Measurements from ENCODE around the gene NRXN3. TPM values are rescaled to one million over a fixed set of nuclear protein-coding genes. Genes with fewer than 3 reads are reported as not detected.

The NRXN3 gene
- polyA plus RNA-seq, 1 of the 3 experiments (the other 2 are of a cell fraction) = 1.6 TPM

- TF ChIP-seq SIN3A (IDR thresholded peaks at IDR 0.05; ENCODE audit: borderline replicate concordance, low read depth, low read length) (no peak), GABPA (IDR thresholded peaks at IDR 0.05; ENCODE audit: low read depth) (no peak)
These were observed 923.4 kb downstream of the NRXN3 start (continued) for GRCh38 chr14:79093531-79093930.

GRCh38 chr14:79094951-79095350 lies 924.8 kb downstream of the NRXN3 start:
- Histone ChIP-seq H2AFZ (ENCODE audit: low read depth) (no peak overlapping the region), H3K9ac (no peak overlapping the region), H4K20me1 (ENCODE audit: insufficient read depth) (no peaks in the 10 kb centered on the region), H3K4me3 (ENCODE audit: low read depth in 2 of 2, low read length in 1 of 2) (no peak overlapping the region), H3K27ac (ENCODE audit: low read depth in 2 of 2, low read length in 1 of 2) (no peak overlapping the region), H3K9me2 (no peaks in the 10 kb centered on the region), H3F3A (replicated peaks; ENCODE audit: insufficient read depth) (no peaks in the 10 kb centered on the region), H3K4me2 (no peak overlapping the region), H3K27me3 (ENCODE audit: insufficient read depth) (no peaks in the 10 kb centered on the region), H3K36me3 (replicated peaks in 1 of 2; ENCODE audit: control insufficient read depth in 1 of 2, insufficient read depth in 2 of 2, low read length in 1 of 2) (no peaks in the 10 kb centered on the region), H3K9me3 (no peaks in the 10 kb centered on the region), H3K4me1 (ENCODE audit: control insufficient read depth in 1 of 2, insufficient read depth in 2 of 2, low read depth in 1 of 2, low read length in 1 of 2) (no peaks in the 10 kb centered on the region; a peak in 1 of 4 replicates), H3K79me2 (ENCODE audit: insufficient read depth) (no peaks in the 10 kb centered on the region)
- 21% methylated on average over 2 of the region's 2 CpGs for WGBS (ENCODE audit: low lambda C conversion rate)
- POLR2A ChIA-PET = no interaction called here
- TF ChIP-seq SMC3 (IDR thresholded peaks at IDR 0.05; ENCODE audit: low read depth, low read length) (no peak), ELF1 (IDR thresholded peaks at IDR 0.05) (no peak), MXI1 (IDR thresholded peaks at IDR 0.05; ENCODE audit: low read depth, low read length) (no peak), MAX (IDR thresholded peaks at IDR 0.05; ENCODE audit: low read depth) (no peak), PBX3 (IDR thresholded peaks at IDR 0.05) (no peak), JUND (IDR thresholded peaks at IDR 0.05) (no peak), YY1 (IDR thresholded peaks at IDR 0.05; ENCODE audit: low read depth) (no peak), REST (IDR thresholded peaks at IDR 0.05; ENCODE audit: low read depth, low read length) (no peak), GATA2 (CRISPR knock-in tag; IDR thresholded peaks at IDR 0.05) (no peak), POLR2AphosphoS5 (IDR thresholded peaks at IDR 0.05; ENCODE audit: low read depth, low read length) (no peak), TAF1 (IDR thresholded peaks at IDR 0.05; ENCODE audit: borderline replicate concordance, low read depth, low read length) (no peak), RFX5 (IDR thresholded peaks at IDR 0.05; ENCODE audit: low read length) (no peak), CHD2 (IDR thresholded peaks at IDR 0.05; ENCODE audit: low read length, partially characterized antibody) (no peak), FOXM1 (IDR thresholded peaks at IDR 0.05; ENCODE audit: low read depth) (no peak)
- no peak for DNase-seq
- CTCF ChIA-PET = interaction anchor here (0.6 kb wide), 1 partner anchor 490 kb away, joined by 3 read pairs; no protein-coding TSS in a partner anchor

Measured in SK-N-SH (cell line).